Stimulated activated CD8-positive, alpha-beta memory T cell treated with anti-CD3 and anti-CD28 coated beads, Interleukin-12 subunit alpha, Interleukin-12 subunit beta, amount 100 ng/mL, for 4 hours (primary cell): ENCODE data around the gene WNT11.

Source experiments
- DNase-seq: peaks from one replicate; pipeline ENCODE4 v3.0.0-alpha.2; 2020; ENCODE audit warnings: low read depth

The WNT11 gene

DNA sequence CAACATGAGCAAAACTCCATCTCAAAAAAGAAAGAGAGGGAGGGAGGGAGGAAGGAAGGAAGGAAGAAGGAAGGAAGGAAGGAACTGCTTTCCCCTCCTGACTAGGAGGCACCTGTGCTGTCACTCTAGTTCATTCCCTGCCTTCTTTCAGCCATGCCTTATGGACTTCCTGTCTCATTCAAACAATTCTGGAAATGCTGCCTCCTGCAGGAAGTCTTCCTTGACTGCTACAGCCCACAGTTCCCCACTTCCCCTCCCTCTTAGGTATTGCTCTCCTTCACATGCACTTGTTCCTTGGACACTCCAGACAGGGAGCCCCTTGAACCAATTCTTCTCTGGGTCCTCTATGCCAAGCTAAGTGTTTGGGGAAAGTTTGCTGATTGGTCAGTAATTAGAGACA, 31.6 kb upstream of the WNT11 start:
- no peak for DNase-seq

DNA sequence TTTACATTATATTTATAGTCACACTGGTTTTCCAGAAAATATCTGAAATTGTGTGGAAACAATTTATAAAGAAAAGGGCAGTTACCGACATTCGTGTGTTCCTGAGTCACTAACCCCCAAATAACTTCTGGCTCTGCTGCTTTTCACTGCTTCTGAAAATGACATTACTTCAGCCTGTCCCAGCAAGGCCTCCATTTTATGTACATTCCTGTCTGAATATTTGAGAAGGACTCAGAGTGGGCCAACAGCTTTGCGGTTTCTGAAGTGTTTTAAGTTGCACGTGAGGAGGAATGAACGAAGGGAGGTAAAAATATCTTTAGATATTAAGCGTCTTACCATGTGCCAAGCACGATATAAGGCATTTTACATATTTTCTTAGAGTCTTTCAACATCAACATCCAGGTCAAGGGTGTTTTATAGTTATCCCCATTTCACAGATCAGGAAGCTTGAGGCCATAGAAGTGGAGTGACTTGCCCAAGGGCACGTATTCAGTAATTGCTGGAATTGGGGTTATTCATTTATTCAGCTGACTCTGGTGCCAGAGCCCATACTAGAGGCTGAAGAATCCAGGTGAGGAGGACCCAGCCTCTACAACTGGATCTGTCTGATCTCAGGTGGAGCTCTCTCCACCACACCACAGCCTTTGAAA, 30.8 kb upstream of the WNT11 start:
- no peak for DNase-seq

DNA sequence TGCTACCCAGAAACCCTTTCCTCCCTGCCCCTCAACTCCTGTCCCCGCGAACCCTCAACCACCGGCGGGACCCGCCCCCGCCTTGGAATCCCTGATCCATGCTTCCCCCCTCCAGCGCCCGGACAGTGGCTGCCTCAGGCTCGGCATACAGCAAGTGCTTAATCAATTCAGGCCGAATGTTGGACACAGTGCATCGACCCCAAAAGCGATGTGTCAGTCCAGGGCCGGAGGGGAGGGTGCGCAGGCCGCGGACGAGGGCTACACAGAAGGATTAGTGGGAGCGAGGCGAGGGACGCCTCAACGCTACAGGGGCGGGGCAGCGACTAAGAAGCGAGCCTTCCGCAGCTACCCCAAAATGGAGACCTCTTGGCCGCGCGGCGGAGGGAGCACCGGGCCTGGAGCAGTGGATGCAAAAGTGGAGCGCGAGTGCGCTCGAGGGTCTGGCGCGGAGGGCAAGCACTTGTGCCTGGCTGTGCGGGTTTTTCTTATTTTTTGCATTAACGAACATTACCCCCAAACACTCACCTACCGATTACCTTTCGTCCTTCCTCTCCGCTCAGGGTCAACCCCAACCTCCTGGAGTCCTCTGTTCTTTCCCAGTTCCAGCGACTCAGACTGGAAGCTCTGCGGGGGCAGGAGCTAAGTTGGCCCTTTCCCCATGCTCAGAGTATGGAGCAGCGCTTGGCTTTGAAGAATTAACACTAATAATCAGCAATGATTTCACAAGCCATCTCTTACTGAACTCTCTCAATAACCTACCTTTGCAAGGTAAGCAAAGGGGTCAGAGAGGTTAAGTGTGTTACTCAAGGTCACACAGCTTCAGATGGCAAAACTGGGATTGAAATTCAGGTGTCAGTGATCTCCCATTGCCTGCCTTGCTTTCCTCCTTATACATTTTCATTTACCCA, 30.0 kb upstream of the WNT11 start:
- no peak for DNase-seq

DNA sequence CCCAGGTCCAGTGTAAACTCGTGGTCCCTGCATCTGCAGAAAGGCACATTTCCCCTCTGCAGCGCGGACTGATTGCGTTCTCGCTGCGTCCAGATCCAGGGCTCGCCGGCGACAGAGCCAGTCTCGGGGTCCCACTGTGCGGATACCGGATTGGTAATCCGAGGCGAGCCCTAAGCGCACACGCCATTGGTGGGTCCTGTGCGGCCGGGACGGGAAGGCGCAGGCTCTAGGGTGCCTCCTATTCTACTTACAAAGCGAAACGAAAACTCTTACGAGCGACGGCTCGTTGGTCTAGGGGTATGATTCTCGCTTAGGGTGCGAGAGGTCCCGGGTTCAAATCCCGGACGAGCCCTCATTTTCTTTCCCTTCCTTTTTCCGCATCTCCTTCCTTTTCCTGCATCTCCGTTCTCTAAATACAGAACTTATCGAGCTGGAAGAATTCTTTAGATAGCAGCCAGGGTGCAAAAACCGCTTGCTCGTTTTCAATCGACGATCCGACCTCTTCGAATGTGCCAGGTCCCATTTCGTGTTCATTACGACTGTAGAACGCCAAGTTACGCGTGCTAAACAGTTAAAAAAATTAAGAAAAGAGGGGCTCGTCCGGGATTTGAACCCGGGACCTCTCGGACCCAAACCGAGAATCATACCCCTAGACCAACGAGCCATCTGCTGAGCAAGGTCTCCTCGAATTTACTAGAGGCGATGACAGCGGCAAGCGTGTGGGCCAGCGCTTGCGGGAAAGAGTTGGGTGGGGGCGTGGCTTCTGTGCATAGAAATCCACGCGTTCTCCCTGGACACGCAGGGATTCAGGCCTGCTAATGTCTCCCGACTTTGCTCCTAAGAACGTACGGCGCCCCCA, 29.2 kb upstream of the WNT11 start:
- peak; percentile 77 for DNase-seq

DNA sequence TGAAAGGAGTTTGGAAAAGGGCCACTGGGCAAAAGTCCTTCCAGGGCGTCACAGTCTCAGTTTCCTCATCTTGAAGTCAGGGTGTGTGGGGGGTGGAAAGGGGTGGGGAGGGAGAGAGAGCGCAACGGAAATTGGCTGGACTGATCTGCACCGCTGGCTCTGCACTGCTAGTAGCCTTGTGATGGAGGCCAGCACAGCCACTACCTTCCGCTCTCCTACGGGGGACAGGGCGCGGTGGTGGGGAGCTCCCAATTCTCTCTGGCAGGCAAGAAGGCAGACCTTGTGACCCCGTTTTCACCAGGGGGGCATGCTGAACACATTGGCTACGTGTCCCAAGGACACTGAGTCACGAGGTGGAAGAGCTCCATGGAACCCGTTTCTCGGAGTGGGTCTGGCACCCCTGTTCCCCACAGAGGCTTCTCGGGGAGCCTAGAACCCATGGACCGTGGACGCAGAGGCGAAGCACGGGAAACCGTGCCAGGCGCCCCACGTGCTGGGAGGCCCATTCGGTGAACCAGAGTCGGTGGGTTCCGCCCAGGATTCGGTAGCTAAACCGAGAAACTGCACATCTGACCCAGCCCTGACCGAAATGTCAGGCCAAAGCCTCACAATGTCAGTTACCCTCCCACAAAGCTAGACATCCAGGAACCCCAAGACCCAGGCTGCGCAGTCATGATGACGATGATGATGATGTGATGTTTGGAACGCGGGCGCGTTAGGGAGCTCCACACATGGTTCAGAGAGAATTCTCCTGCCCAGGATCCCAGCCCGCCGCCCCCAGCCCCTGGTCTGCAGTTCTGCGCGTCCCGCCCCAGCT, 28.3 kb upstream of the WNT11 start:
- no peak for DNase-seq

DNA sequence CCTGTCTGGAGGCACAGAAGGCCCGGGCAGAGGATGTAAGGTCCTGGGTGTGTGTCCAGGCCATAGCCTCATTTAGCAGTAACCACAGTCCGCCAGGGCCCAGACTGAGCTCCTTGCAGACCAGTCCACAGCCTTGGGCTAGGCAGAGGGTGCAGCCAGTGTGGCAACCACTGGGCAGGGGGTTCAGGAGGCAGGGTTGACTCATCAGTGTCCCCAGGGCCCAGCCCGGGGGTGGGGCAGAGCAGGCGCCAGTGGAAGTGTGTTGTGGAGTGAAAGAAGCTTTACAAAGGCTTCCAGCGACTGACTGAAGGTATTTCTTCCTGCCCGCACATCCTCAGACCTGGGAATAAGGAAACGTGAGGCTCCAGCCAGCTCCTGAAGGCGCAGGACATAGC, 27.7 kb upstream of the WNT11 start:
- no peak for DNase-seq

DNA sequence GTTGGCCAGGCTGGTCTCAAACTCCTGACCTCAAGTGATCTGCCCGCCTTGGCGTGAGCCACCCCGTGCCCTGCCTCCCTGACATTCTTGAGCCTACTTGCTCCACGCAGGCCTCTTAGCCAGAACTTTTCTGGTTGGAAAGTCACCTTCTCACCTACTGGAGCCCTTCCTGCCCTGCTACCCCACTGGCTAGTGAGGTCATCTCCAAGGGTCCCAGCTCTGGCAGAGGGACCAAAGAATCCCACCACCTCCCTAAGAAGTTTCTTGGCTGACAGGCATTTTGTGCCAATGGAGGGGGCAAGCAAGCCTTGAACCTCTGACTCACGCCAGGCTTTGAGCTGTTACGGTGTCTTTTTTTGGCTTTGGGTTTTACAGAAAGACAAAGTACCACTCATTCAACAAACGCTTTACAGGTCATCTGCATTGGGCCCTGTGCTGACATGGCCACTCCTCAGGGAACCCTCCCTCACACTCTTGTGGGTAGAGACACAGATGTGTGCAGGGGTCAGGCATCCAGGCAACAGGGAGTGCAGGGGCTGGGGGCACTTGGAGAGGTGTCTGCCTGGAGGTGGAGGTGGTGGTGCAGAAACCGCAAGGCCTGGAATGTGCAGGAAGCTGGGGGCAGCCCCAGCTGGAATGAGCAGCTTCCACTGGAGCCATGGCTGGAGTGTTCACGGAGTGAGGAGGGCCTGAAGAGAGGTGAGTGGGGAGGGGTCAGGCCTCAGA, 27.1 kb upstream of the WNT11 start:
- DNase-seq = no peak

DNA sequence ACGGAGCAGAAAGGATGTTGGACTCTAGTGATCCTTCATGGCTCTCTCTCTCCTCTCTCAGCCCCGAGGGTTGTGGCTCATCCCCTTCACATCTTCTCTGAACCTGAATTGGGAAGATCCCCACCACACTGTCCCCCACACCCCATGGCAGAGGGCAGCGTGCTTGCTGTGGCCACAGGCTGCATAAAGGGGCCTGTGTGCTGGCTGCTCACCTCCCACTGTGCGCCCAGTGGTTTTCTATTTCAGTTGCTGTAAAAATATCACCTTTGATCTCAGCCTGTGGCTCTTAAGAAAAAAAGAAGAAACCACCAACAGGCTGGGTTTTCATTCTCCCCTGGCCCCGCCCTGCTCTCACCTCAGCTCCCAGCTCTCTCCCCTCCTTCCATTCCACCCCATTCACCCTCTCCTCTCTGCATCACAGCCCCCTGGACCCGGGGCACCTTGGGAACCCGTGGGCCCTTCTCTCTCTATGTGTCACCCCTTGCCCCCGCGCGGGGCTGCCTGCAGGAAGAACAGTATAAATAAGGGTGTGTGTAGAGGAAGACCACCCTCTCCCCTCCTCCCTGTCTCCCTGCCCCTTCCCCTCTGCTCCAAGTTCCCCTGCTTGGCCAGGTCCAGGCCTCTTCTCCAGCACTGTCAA, 25.8 kb upstream of the WNT11 start:
- DNase-seq = no peak

DNA sequence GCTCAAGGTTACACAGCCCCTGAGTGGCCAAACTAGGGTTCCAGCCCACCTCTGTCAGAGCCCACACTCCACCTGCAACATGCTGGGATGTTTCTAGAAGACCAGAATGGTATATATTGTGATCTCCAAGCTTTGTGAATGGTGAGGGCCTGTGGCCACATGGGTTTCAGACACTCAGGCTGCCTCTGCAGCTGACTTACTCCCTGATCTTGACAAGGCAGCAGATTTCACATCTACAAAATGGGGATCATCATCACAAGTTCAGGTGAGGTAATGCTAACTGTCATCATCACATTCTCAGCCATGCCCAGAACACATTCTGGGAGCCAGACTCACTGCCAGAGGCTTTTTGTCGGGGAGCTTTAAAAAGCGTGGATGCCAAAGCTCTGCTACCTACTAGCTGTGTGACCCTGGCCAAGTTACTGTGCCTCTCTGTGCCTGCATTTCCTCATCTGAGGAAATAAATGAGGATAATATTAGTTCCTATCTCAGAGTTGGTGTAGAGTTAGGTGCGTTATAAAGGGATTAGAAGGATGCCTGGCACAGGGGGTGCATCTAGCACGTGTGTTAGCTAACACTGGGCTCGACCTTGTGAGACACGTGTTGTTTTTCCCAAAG, 24.9 kb upstream of the WNT11 start:
- no peak for DNase-seq

DNA sequence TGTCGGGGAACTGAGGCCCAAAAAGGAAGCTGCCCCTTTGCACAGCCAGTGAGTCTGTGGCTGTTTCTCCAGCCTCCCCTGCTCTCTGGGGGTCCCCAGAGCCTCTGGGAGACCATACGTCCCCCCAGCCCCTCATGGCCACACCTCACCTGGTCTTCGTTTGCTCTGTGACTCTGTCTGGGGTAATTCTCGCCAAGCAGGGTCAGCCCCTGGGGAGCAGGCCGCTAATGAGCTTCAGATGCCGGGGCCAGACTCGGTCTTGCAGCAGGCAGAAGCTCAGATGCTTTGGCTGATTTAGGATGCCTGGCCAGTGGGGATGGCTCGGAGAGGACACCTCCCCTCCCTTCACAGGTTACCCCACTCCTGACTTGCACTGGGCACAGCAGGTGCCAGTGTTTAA, 24.1 kb upstream of the WNT11 start:
- DNase-seq = no peak

DNA sequence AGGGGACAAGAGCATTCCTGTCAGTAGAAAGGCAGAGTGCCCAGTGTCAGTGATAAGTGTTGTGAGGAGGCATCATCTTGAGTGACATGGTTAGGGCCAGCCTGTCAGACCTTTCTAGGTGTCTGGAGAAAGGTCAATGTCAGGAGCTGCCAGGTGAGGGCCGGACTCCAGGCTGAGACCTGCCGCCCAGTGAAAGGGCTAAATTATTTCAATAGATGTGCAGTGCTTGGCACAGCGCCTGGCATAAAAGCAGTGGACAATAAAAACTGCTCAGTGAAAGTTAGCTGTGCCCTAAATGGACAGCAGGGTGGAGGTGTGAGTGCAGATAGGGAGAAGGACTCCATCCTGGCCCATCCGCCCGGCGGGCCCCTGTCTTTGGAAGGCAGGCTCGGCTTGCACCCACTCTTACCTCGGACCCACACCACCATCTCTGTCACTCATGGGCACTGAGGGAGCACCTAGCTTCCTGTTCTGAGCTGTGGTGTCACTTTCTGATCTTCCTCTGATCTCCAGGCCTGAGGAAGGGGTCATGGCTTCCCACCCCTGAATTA, 23.5 kb upstream of the WNT11 start:
- DNase-seq = no peak

DNA sequence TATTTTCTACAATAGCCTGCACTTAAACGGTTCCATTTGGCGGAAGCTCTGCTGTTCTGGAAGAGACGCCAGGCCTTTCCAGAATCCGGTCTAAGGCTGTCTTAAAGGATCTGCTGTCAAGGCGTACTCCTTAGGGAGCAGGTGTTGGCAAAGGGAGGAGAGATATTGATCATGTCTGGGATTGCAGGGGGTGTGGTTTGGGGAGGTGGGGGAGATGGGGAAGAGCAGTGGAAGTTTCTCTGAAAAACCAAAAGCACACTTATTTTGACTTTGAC, 22.5 kb upstream of the WNT11 start:
- DNase-seq = no peak

DNA sequence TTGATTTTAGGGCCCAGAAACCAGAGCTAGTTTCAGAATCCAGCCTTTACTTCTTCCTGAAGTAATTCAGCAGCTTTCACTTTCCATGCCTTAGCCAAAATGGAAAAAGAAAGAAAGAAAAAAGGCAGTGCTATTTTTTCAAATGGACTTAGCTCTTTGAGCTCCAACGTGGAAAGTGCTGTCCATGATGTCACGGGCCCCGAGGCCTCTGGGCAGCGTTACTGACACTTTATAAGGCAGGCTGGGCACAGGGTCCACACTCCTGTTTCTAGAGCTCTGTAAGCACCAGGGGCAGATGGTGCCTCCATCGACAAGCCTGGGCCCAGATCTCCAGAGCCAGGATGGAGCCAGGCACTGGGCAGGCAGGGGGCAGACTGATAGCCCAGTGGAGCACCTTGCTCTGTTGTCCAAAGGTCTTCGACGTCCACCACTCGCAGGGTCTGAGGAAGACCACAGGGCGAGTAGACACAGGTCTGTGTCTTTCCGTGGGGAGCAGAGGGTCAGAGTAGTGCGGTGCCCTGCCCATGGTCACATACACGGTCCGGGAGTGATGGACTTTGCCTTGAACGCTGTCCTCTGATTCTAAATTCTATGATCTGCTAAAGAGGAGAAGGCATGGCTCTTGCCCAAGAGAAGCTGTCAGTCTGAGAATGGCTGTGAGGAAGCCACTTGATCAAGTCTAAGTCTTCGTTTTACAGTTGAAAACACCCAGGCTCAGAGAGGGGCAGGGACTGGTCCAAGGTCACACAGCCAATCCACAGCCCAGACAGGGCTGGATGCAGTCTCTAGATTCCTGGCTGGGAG, 22.0 kb upstream of the WNT11 start:
- DNase-seq = no peak

DNA sequence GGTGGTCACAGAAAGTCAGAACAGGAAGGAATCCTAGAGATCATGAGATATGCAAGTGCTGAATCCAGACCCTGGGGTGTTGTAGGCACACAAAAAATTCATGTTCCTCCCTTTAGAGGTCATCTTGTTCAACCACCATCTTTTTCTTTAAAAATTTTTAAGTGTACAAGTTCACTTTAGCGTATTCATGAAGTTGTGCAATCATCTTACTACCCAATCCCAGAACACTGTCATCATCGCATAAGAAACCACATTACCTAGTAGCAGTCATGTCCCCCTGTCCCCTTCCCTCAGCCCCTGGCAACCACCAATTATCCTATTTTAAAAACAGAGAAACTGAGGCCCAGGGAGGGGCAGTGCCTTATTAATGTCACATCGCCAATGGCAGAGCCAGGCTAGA, 20.3 kb upstream of the WNT11 start:
- DNase-seq = no peak

DNA sequence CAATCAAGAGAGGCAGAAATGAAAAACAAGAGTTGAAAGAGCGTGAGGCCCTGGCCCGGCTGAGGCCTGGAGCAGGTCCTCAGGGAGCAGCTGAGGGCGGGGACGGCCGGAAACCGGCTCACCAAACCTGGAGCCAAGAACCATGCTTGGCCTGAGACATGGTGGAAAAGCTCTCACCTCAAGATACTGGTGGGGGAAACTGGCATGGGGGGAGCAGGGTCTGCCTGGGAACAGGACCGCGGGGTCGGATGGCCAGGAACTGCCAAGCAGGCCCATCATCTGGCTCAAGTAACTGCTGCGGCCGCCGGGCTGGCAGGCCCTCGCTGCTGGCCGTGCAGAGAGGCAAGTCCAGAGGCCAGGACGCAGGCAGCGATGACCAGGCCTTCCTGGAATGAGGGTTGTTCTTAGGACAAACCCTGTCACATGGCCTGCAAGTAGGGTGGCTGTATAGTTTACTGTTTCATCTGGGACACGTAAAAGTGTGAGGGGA, 18.9 kb upstream of the WNT11 start:
- DNase-seq = no peak

DNA sequence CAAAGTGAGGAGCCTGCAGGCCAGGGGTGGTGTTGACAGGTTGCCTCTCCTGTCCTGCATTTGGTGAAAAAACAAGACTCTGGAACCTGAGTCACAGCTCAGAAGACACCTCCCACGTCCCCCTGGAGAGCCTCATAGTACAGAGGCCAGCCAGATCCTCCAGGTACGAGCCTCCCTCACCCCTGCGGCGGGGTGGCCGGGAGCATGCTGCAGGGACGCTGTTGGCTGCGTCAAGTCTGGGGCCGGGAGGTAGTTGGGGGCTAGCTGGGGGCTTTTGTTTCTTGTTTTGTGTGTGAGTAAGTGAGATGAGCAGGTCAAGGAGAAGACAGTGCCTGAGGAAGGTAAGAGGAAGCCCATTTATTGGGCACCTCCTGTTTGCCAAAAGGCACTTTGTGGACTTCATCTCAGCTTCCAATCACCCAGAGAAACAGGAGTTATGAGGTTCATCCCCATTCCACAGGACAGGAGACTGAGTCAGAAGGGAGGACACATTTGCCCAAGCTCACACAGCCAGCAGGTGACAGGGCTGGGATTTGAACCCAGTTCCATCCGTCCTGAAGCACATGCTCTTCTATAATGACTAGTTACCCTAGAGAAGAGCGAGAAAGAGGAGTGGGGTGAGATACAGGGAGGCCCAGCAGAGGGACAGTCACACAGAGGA, 18.3 kb upstream of the WNT11 start:
- no peak for DNase-seq

DNA sequence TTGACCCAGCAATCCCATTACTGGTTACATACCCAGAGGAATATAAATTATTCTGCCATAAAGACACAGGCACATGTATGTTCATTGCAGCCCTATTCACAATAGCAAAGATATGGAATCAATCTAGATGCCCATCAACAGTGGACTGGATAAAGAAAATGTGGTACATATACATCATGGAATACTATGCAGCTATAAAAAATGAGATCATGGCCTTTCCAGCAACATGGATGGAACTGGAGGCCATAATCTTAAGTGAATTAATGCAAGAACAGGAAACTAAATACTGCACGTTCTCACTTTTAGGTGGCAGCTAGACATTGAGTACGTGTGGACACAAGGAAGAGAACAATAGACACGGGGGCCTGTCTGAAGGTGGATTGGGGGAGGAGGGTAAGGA, 15.1 kb upstream of the WNT11 start:
- no peak for DNase-seq

DNA sequence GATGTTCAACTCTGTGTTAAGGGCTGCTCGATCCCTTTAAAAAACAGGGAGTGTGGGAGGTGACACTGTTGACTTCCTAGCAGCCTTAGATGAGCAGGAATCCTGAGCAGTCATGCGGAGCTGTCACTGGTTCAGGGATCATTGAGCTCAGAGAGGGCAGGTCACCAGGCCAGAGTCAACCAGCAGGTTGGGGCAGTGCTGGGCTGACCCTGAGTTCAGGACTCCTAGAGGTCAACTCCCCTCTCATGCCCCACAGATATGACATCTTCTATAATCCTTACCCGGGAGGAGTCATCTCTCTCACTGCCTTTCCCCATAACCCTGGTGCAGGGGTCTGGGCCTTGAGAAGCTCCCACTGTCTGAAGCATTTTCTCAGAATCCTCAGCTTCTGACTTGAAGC, 12.9 kb upstream of the WNT11 start:
- no peak for DNase-seq
